GM12878 (cell line): ENCODE data around the gene TSPAN10. TPM values are rescaled to one million over a fixed set of nuclear protein-coding genes. Genes with fewer than 3 reads are reported as not detected.

Experiments
- ASH2L ChIP-seq: fragments of 300-600, 200-600 bp; sonication (generic); IDR thresholded peaks from 2 replicates; pipeline ENCODE4 v1.6.1; 2017; ENCODE audit warnings: low read depth, mild to moderate bottlenecking, borderline replicate concordance
- CBX5 ChIP-seq: sonication (generic); IDR thresholded peaks from 2 replicates; pipeline ENCODE4 v1.6.1; 2016; ENCODE audit warnings: low read depth, moderate library complexity, mild to moderate bottlenecking, inconsistent platforms
- EED ChIP-seq: sonication (generic); IDR thresholded peaks from 2 replicates; pipeline ENCODE4 v1.6.1; 2016; ENCODE audit warnings: antibody characterized with exemption, low read depth
- ETV6 ChIP-seq, 2 experiments: fragments of 450-650 bp in 1 of 2; IDR thresholded peaks in 1 of 2; conservative IDR thresholded peaks in 1 of 2; 2 replicates each; pipeline ENCODE4 v1.6.1; 2014; ENCODE audit warnings: antibody characterized with exemption in 1 of 2, borderline replicate concordance in 1 of 2, low read depth in 1 of 2, mild to moderate bottlenecking in 1 of 2, moderate library complexity in 1 of 2
- HCFC1 ChIP-seq: fragments of 150-350 bp; IDR thresholded peaks from 2 replicates; pipeline ENCODE4 v1.6.1; 2014; ENCODE audit warnings: low read length
- MTA2 ChIP-seq: fragments of 450-650 bp; IDR thresholded peaks from 2 replicates; pipeline ENCODE4 v1.6.1; 2016; ENCODE audit warnings: low read depth, mild to moderate bottlenecking, moderate library complexity
- MXI1 ChIP-seq: fragments of 150-350 bp; IDR thresholded peaks from 2 replicates; pipeline ENCODE4 v1.6.1; 2011; ENCODE audit warnings: low read depth, mild to moderate bottlenecking, inconsistent platforms, low read length, improper control_type of control experiment
- PML ChIP-seq: IDR thresholded peaks from 2 replicates; pipeline ENCODE4 v1.6.1; 2012; ENCODE audit warnings: low read length, inconsistent platforms
- SMAD5 ChIP-seq: IDR thresholded peaks from 2 replicates; pipeline ENCODE4 v1.6.1; 2016; ENCODE audit warnings: antibody characterized with exemption, low read depth
- SMC3 ChIP-seq: IDR thresholded peaks from 2 replicates; pipeline ENCODE4 v1.6.1; 2011; ENCODE audit warnings: low read length, improper control_type of control experiment, borderline replicate concordance
- ZNF622 ChIP-seq: fragments of 450-650 bp; IDR thresholded peaks from 2 replicates; pipeline ENCODE4 v1.6.1; 2017; ENCODE audit warnings: mild to moderate bottlenecking, inconsistent platforms
- ZSCAN29 ChIP-seq: fragments of 450-650 bp; IDR thresholded peaks from 2 replicates; pipeline ENCODE4 v1.6.1; 2017; ENCODE audit warnings: mild to moderate bottlenecking, moderate library complexity
- polyA plus RNA-seq, 11 experiments: library from polyadenylated mRNA; depleted of rRNA in 4 of 11; unstranded in 6 of 11; stranded (reverse) in 5 of 11; fragments of >200 nt; fragmentation: Nextera tagmentation in 4 of 11; fragmentation: Illumina TruSeq in 1 of 11; extraction: Ambion mirVana in 4 of 11; extraction: Trizol in 1 of 11; gene quantifications; 1 replicate in 1 of 11; 2 replicates in 10 of 11; pipeline versions ENCODE4 v1.2.1 to v1.2.3, GENCODE V29; 2011 to 2016; ENCODE audit warnings: inconsistent platforms in 2 of 11, missing spikeins in 2 of 11, low read depth in 1 of 11
- total RNA-seq, 4 experiments: library from RNA; depleted of rRNA in 3 of 4; stranded (reverse); fragments of >200 nt in 3 of 4; fragmentation: Illumina TruSeq in 1 of 4; extraction: Trizol in 1 of 4; gene quantifications; 2 replicates each; pipeline versions ENCODE4 v1.2.1 to v1.2.3, GENCODE V29; 2013 to 2021
- TF ChIP-seq, protein P1 (sequence below): fragments of 450-650 bp; formaldehyde crosslinking; IDR thresholded peaks from 2 replicates; pipeline ENCODE4 v1.5.0; 2022; ENCODE audit warnings: mild to moderate bottlenecking, missing genetic modification characterization
- TF ChIP-seq, protein P2 (sequence below): IDR thresholded peaks from 2 replicates; pipeline ENCODE4 v1.6.1; 2011; ENCODE audit warnings: mild to moderate bottlenecking, low read depth, low read length, moderate library complexity; ENCODE audit not compliant: insufficient replicate concordance
- TF ChIP-seq, protein P3 (sequence below): IDR thresholded peaks from 2 replicates; pipeline ENCODE4 v1.6.1; 2011; ENCODE audit warnings: low read depth, low read length, improper control_type of control experiment, borderline replicate concordance
- TF ChIP-seq, protein P4 (sequence below): fragments of 450-650 bp; IDR thresholded peaks from 2 replicates; pipeline ENCODE4 v1.6.1; 2017; ENCODE audit warnings: mild to moderate bottlenecking
- TF ChIP-seq, protein P5 (sequence below): fragments of 450-650 bp; IDR thresholded peaks from 2 replicates; pipeline ENCODE4 v1.6.1; 2014; ENCODE audit warnings: mild to moderate bottlenecking
- TF ChIP-seq, protein P6 (sequence below): IDR thresholded peaks from 2 replicates; pipeline ENCODE4 v1.6.1; 2012; ENCODE audit warnings: low read length, inconsistent platforms

TSPAN10 gene
- total and polyA plus RNA-seq, 10 of the 15 experiments (the other 5 are each of a cell fraction or from before 2014, with no cell fraction given), result 0.13 to 0.82 (median 0.43) TPM

DNA sequence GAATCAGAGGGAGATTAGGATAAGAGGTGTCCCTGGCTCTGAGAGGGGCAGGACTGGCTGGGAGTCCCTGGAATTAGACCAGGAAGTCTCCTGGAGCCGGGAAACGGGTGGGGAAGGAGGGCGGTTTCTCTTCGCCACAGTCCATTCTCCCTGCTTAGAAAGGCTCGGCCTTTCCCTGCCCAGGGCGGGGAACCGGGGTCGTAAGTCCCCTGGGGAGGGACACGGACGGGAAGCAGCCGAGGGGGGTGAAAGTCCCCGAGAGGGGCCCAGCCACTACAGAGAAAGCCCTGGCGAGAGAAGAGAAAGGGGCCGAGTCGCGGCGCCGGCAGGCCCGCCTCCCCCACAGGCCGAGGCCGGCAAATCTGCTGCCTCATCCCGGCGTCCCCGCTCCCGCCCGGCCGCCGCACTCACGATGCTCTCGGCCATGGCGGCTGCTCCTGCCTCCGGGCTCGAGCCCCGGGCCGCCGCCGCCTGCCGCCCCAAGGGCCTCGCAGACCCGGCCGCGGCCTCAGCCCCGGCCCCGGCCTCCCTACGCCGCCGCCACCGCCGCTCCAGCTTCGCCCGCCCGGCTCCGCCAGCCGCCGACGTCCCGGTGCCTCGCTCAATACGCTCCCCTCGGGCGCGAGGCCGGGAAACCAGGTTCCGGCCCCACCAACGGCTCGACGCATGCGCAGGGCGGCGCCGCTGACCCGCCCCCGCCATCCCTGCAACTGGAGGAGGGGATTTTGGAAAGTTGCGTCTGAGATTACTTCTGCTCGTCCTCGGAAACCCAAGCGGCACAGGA is at the start of gene TSPAN10, which contains the start of gene NPLOC4 (continued):
- TF ChIP-seq, protein P1, sequence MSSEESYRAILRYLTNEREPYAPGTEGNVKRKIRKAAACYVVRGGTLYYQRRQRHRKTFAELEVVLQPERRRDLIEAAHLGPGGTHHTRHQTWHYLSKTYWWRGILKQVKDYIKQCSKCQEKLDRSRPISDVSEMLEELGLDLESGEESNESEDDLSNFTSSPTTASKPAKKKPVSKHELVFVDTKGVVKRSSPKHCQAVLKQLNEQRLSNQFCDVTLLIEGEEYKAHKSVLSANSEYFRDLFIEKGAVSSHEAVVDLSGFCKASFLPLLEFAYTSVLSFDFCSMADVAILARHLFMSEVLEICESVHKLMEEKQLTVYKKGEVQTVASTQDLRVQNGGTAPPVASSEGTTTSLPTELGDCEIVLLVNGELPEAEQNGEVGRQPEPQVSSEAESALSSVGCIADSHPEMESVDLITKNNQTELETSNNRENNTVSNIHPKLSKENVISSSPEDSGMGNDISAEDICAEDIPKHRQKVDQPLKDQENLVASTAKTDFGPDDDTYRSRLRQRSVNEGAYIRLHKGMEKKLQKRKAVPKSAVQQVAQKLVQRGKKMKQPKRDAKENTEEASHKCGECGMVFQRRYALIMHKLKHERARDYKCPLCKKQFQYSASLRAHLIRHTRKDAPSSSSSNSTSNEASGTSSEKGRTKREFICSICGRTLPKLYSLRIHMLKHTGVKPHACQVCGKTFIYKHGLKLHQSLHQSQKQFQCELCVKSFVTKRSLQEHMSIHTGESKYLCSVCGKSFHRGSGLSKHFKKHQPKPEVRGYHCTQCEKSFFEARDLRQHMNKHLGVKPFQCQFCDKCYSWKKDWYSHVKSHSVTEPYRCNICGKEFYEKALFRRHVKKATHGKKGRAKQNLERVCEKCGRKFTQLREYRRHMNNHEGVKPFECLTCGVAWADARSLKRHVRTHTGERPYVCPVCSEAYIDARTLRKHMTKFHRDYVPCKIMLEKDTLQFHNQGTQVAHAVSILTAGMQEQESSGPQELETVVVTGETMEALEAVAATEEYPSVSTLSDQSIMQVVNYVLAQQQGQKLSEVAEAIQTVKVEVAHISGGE (CRISPR knock-in tag), result peak; percentile 96
- no peak; the same call in 1 of the 2 replicates for TF ChIP-seq ASH2L
- TF ChIP-seq, protein P2, sequence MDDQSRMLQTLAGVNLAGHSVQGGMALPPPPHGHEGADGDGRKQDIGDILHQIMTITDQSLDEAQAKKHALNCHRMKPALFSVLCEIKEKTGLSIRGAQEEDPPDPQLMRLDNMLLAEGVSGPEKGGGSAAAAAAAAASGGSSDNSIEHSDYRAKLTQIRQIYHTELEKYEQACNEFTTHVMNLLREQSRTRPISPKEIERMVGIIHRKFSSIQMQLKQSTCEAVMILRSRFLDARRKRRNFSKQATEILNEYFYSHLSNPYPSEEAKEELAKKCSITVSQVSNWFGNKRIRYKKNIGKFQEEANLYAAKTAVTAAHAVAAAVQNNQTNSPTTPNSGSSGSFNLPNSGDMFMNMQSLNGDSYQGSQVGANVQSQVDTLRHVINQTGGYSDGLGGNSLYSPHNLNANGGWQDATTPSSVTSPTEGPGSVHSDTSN, result no peak
- TF ChIP-seq MTA2, result no peak
- no peak for TF ChIP-seq PML
- no peak for TF ChIP-seq ETV6 (conservative IDR thresholded peaks at IDR 0.05 in 1 of 2, IDR thresholded peaks at IDR 0.05 in 1 of 2; ENCODE audit: borderline replicate concordance in 1 of 2, low read depth in 1 of 2)
- TF ChIP-seq SMC3, result peak; percentile 5; the same call in 1 of the 2 replicates
- TF ChIP-seq, protein P3, sequence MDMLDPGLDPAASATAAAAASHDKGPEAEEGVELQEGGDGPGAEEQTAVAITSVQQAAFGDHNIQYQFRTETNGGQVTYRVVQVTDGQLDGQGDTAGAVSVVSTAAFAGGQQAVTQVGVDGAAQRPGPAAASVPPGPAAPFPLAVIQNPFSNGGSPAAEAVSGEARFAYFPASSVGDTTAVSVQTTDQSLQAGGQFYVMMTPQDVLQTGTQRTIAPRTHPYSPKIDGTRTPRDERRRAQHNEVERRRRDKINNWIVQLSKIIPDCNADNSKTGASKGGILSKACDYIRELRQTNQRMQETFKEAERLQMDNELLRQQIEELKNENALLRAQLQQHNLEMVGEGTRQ, result no peak
- 0 out of 2 replicates have a peak, but pooled peaks have one; percentile 16 for TF ChIP-seq EED
- peak; percentile 56; the same call in 1 of the 2 replicates for TF ChIP-seq SMAD5
- TF ChIP-seq, protein P4, sequence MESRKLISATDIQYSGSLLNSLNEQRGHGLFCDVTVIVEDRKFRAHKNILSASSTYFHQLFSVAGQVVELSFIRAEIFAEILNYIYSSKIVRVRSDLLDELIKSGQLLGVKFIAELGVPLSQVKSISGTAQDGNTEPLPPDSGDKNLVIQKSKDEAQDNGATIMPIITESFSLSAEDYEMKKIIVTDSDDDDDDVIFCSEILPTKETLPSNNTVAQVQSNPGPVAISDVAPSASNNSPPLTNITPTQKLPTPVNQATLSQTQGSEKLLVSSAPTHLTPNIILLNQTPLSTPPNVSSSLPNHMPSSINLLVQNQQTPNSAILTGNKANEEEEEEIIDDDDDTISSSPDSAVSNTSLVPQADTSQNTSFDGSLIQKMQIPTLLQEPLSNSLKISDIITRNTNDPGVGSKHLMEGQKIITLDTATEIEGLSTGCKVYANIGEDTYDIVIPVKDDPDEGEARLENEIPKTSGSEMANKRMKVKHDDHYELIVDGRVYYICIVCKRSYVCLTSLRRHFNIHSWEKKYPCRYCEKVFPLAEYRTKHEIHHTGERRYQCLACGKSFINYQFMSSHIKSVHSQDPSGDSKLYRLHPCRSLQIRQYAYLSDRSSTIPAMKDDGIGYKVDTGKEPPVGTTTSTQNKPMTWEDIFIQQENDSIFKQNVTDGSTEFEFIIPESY, result no peak
- TF ChIP-seq, protein P5, sequence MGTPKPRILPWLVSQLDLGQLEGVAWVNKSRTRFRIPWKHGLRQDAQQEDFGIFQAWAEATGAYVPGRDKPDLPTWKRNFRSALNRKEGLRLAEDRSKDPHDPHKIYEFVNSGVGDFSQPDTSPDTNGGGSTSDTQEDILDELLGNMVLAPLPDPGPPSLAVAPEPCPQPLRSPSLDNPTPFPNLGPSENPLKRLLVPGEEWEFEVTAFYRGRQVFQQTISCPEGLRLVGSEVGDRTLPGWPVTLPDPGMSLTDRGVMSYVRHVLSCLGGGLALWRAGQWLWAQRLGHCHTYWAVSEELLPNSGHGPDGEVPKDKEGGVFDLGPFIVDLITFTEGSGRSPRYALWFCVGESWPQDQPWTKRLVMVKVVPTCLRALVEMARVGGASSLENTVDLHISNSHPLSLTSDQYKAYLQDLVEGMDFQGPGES, result 0 out of 2 replicates have a peak, but pooled peaks have one; percentile 47
- TF ChIP-seq ZSCAN29, result peak; percentile 81; the same call in 1 of the 2 replicates
- TF ChIP-seq ZNF622, result no peak
- TF ChIP-seq CBX5, result no peak; the same call in 1 of the 2 replicates
- TF ChIP-seq, protein P6, sequence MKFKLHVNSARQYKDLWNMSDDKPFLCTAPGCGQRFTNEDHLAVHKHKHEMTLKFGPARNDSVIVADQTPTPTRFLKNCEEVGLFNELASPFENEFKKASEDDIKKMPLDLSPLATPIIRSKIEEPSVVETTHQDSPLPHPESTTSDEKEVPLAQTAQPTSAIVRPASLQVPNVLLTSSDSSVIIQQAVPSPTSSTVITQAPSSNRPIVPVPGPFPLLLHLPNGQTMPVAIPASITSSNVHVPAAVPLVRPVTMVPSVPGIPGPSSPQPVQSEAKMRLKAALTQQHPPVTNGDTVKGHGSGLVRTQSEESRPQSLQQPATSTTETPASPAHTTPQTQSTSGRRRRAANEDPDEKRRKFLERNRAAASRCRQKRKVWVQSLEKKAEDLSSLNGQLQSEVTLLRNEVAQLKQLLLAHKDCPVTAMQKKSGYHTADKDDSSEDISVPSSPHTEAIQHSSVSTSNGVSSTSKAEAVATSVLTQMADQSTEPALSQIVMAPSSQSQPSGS, result no peak
- TF ChIP-seq HCFC1, result peak; percentile 81
- TF ChIP-seq MXI1, result peak; percentile 82; the same call in 1 of the 2 replicates
